Natural killer cell (primary cell): ENCODE data around the gene RPS6KA1. TPM values are rescaled to one million over a fixed set of nuclear protein-coding genes. Genes with fewer than 3 reads are reported as not detected.

Experiments used
- ATAC-seq, 3 donors: fragments of 150-1000 bp in 2 of 3; fragments of 200-7000 bp in 1 of 3; cut with Tn5 transposase; 1 replicate in 1 of 3; 2 replicates in 2 of 3; pipeline ENCODE4 v1.10.0; 2021; ENCODE audit warnings: mild to moderate bottlenecking in 2 of 3, moderate library complexity in 2 of 3
- DNase-seq, 2 donors: peaks; one replicate each; pipeline versions ENCODE4 v3.0.0 to v3.0.0-alpha.2; 2013 to 2021; ENCODE audit warnings: mixed read lengths in 1 of 2
- H3K27ac ChIP-seq: one replicate; pipeline ENCODE4 v1.5.1; 2013; ENCODE audit warnings: mild to moderate bottlenecking, low read length
- H3K27me3 ChIP-seq: one replicate; pipeline ENCODE4 v1.6.1; 2013; ENCODE audit warnings: low read length; ENCODE audit not compliant: control insufficient read depth, insufficient read depth
- H3K36me3 ChIP-seq: one replicate; pipeline ENCODE4 v1.6.1; 2013; ENCODE audit warnings: low read length; ENCODE audit not compliant: control insufficient read depth, insufficient read depth
- H3K4me1 ChIP-seq: one replicate; pipeline ENCODE4 v1.6.1; 2013; ENCODE audit warnings: low read length; ENCODE audit not compliant: control insufficient read depth, insufficient read depth
- H3K4me3 ChIP-seq: one replicate; pipeline ENCODE4 v1.5.1; 2013; ENCODE audit warnings: low read length
- H3K9me3 ChIP-seq: one replicate; pipeline ENCODE4 v1.6.1; 2013; ENCODE audit warnings: low read length; ENCODE audit not compliant: control insufficient read depth, insufficient read depth
- H3K27ac Mint-ChIP-seq, 2 donors: one replicate each; pipeline ENCODE4 v1.8.0; 2022; ENCODE audit warnings: mild to moderate bottlenecking in 2 of 2, mixed read lengths in 2 of 2, moderate library complexity in 1 of 2
- H3K27me3 Mint-ChIP-seq, 2 donors: one replicate each; pipeline ENCODE4 v1.8.0; 2022; ENCODE audit warnings: low read depth in 2 of 2, mixed read lengths in 2 of 2
- H3K36me3 Mint-ChIP-seq: one replicate; pipeline ENCODE4 v1.8.0; 2022; ENCODE audit warnings: mixed read lengths
- H3K4me1 Mint-ChIP-seq, 2 donors: one replicate each; pipeline ENCODE4 v1.8.0; 2022; ENCODE audit warnings: mixed read lengths in 2 of 2
- H3K4me3 Mint-ChIP-seq: one replicate; pipeline ENCODE4 v1.8.0; 2022; ENCODE audit warnings: mild to moderate bottlenecking, moderate library complexity, mixed read lengths
- H3K9me3 Mint-ChIP-seq, 2 donors: one replicate each; pipeline ENCODE4 v1.8.0; 2022; ENCODE audit warnings: mixed read lengths in 2 of 2
- WGBS: methylation state at CpG from one replicate; pipeline ENCODE4 v1.1.7; 2013; ENCODE audit warnings: missing lambda C conversion rate; ENCODE audit not compliant: insufficient coverage; 5-methylcytosine and 5-hydroxymethylcytosine counted together
- intact Hi-C: fragments of 100-400 bp; cut with micrococcal nuclease; formaldehyde crosslinking; loops from one replicate; pipeline ENCODE4 v1.14.2; 2022
- total RNA-seq, 4 donors: library from RNA; stranded (reverse); fragments of 120-200 nt in 1 of 4; gene quantifications; one replicate each; pipeline versions ENCODE4 v1.2.3 to v1.2.4, GENCODE V29; 2013 to 2022
- TF ChIP-seq, protein P1 (sequence below): fragments of 200-600 bp; IDR thresholded peaks from one replicate; pipeline ENCODE4 v1.8.0; 2022; ENCODE audit warnings: antibody characterized with exemption

The RPS6KA1 gene
- total RNA-seq, 3 donors from 2014 or later (not counting 1 experiment from before 2014, with no cell fraction given), result 191 to 226 (median 215) TPM

GRCh38 chr1:26520339-26520738, 9.2 kb upstream of the RPS6KA1 start:
- Histone ChIP-seq H3K27me3 (no peaks in the 10 kb centered on the region), H3K36me3 (no peaks in the 10 kb centered on the region)
- no peaks in the 10 kb centered on the region for H3K27me3 Mint-ChIP-seq

GRCh38 chr1:26521669-26522030, 7.9 kb upstream of the RPS6KA1 start:
- DNase-seq (no peak), ATAC-seq (no peak)
- H3K36me3 ChIP-seq, result no peaks in the 10 kb centered on the region
- no peaks in the 10 kb centered on the region for H3K9me3 ChIP-seq
- no peaks in the 10 kb centered on the region for H3K4me1 Mint-ChIP-seq
- no peak overlapping the region for H3K4me3 Mint-ChIP-seq
- H3K36me3 Mint-ChIP-seq, result no peaks in the 10 kb centered on the region
- 96% methylated on average over 14 of the region's 14 CpGs for WGBS
- H3K27ac Mint-ChIP-seq, result no peak overlapping the region
- no peak overlapping the region for H3K27ac ChIP-seq
- no peaks in the 10 kb centered on the region for H3K27me3 Mint-ChIP-seq
- intact Hi-C loops, result no loop called here
- TF ChIP-seq, protein P1, sequence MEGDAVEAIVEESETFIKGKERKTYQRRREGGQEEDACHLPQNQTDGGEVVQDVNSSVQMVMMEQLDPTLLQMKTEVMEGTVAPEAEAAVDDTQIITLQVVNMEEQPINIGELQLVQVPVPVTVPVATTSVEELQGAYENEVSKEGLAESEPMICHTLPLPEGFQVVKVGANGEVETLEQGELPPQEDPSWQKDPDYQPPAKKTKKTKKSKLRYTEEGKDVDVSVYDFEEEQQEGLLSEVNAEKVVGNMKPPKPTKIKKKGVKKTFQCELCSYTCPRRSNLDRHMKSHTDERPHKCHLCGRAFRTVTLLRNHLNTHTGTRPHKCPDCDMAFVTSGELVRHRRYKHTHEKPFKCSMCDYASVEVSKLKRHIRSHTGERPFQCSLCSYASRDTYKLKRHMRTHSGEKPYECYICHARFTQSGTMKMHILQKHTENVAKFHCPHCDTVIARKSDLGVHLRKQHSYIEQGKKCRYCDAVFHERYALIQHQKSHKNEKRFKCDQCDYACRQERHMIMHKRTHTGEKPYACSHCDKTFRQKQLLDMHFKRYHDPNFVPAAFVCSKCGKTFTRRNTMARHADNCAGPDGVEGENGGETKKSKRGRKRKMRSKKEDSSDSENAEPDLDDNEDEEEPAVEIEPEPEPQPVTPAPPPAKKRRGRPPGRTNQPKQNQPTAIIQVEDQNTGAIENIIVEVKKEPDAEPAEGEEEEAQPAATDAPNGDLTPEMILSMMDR, result no peak
- no peak overlapping the region for H3K4me3 ChIP-seq
- no peaks in the 10 kb centered on the region for H3K27me3 ChIP-seq
- H3K9me3 Mint-ChIP-seq, result no peaks in the 10 kb centered on the region
- no peaks in the 10 kb centered on the region for H3K4me1 ChIP-seq

More at GRCh38 chr1:26520339-26520738, 9.2 kb upstream of the RPS6KA1 start:
- TF ChIP-seq, protein P1, result no peak
- ATAC-seq, result no peak
- no peaks in the 10 kb centered on the region for H3K4me1 Mint-ChIP-seq
- 63% methylated on average over 5 of the region's 5 CpGs for WGBS
- no peak overlapping the region for H3K27ac ChIP-seq
- intact Hi-C loops, result no loop called here
- no peaks in the 10 kb centered on the region for H3K9me3 Mint-ChIP-seq
- H3K36me3 Mint-ChIP-seq, result no peaks in the 10 kb centered on the region
- H3K9me3 ChIP-seq, result no peaks in the 10 kb centered on the region
- H3K4me3 ChIP-seq, result no peak overlapping the region
- DNase-seq, result no peak
- no peak overlapping the region for H3K27ac Mint-ChIP-seq
- no peak overlapping the region for H3K4me3 Mint-ChIP-seq
- H3K4me1 ChIP-seq, result no peaks in the 10 kb centered on the region

DNA sequence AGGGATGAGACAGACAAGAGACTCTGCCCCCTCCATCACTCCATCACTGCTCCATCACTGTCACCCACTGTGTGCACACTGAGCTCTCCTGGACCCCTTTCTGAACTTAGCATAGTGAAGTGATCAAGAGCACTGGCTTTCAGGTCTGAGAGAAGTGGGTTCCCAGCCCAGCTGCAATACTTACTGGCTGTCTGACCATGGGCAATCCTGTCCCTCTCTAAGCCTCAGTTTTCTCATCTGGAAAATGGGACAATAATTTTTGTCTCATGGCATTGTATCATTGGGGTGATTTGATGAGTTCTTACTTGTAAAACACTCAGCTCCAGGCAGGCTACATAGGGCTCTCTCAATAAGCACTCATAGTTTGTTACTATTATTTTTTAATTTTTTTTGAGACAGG, 7.5 kb upstream of the RPS6KA1 start:
- Mint-ChIP-seq H3K27me3 (no peaks in the 10 kb centered on the region), H3K4me1 (no peaks in the 10 kb centered on the region), H3K36me3 (no peaks in the 10 kb centered on the region), H3K4me3 (no peak overlapping the region), H3K27ac (no peak overlapping the region), H3K9me3 (no peaks in the 10 kb centered on the region)
- TF ChIP-seq, protein P1, result no peak
- DNase-seq, result no peak
- intact Hi-C loops, result no loop called here
- no peak for ATAC-seq
- H3K4me1 ChIP-seq, result no peaks in the 10 kb centered on the region
- H3K36me3 ChIP-seq, result no peaks in the 10 kb centered on the region
- no peak overlapping the region for H3K4me3 ChIP-seq
- H3K9me3 ChIP-seq, result no peaks in the 10 kb centered on the region
- no peak overlapping the region for H3K27ac ChIP-seq
- no peaks in the 10 kb centered on the region for H3K27me3 ChIP-seq

- Mint-ChIP-seq H3K36me3 (no peaks in the 10 kb centered on the region), H3K27ac (no peak overlapping the region), H3K27me3 (no peaks in the 10 kb centered on the region), H3K4me1 (peaks cover 2 to 6% of the 10 kb centered on the region in 2 donors), H3K4me3 (no peak overlapping the region), H3K9me3 (no peaks in the 10 kb centered on the region)
- Histone ChIP-seq H3K4me1 (peaks cover 3% of the 10 kb centered on the region), H3K27me3 (no peaks in the 10 kb centered on the region), H3K4me3 (no peak overlapping the region), H3K27ac (no peak overlapping the region), H3K36me3 (no peaks in the 10 kb centered on the region), H3K9me3 (no peaks in the 10 kb centered on the region)
- intact Hi-C loops, result no loop called here
- 69% methylated on average over 4 of the region's 4 CpGs for WGBS
- no peak for ATAC-seq
- TF ChIP-seq, protein P1, result no peak
- DNase-seq, result no peak
Measured at GRCh38 chr1:26524181-26524580, 5.4 kb upstream of the RPS6KA1 start.
